HepG2 (cell line): ENCODE measurements around the gene TBX21. TPM values are rescaled to one million over a fixed set of nuclear protein-coding genes. Genes with fewer than 3 reads are reported as not detected.

Experiments used
- AHR ChIP-seq: IDR thresholded peaks from 2 replicates; pipeline ENCODE4 v1.6.1; 2018; ENCODE audit warnings: missing genetic modification reagents, missing compliant biosample characterization
- SPEN ChIP-seq: sonication (generic); formaldehyde crosslinking; IDR thresholded peaks from 2 replicates; pipeline ENCODE4 v1.5.1; 2020; ENCODE audit warnings: low read depth, mild to moderate bottlenecking, missing genetic modification reagents
- TCF12 ChIP-seq, 2 experiments: fragments of 450-650 bp in 1 of 2; sonication (generic) in 1 of 2; formaldehyde crosslinking in 1 of 2; IDR thresholded peaks; 2 replicates each; pipeline versions ENCODE4 v1.6.1 to v1.8.0; 2017 to 2022; ENCODE audit warnings: antibody characterized with exemption in 1 of 2, mild to moderate bottlenecking in 1 of 2, missing genetic modification reagents in 1 of 2, moderate library complexity in 1 of 2
- ZIK1 ChIP-seq: sonication (generic); formaldehyde crosslinking; IDR thresholded peaks from 2 replicates; pipeline ENCODE4 v1.5.0; 2020; ENCODE audit warnings: mild to moderate bottlenecking, low read depth, missing genetic modification reagents, borderline replicate concordance
- ZNF143 ChIP-seq: sonication (generic); formaldehyde crosslinking; IDR thresholded peaks from 2 replicates; pipeline ENCODE4 v1.4.0; 2020; ENCODE audit warnings: missing genetic modification reagents
- ZNF180 ChIP-seq: sonication (generic); formaldehyde crosslinking; IDR thresholded peaks from 2 replicates; pipeline ENCODE4 v1.4.0; 2020; ENCODE audit warnings: low read depth, missing genetic modification reagents, borderline replicate concordance
- ZNF235 ChIP-seq: sonication (generic); formaldehyde crosslinking; IDR thresholded peaks from 2 replicates; pipeline ENCODE4 v1.8.1; 2023; ENCODE audit warnings: mild to moderate bottlenecking, missing genetic modification reagents, borderline replicate concordance
- ZNF333 ChIP-seq: sonication (generic); formaldehyde crosslinking; IDR thresholded peaks from 2 replicates; pipeline ENCODE4 v1.4.0; 2020; ENCODE audit warnings: mild to moderate bottlenecking, missing genetic modification reagents, borderline replicate concordance
- ZNF768 ChIP-seq: sonication (generic); formaldehyde crosslinking; IDR thresholded peaks from 2 replicates; pipeline ENCODE4 v1.4.0; 2020; ENCODE audit warnings: missing genetic modification reagents
- polyA plus RNA-seq, 8 experiments: library from polyadenylated mRNA; depleted of rRNA in 3 of 8; stranded (reverse) in 7 of 8; unstranded in 1 of 8; fragments of >200 nt; fragmentation: Illumina TruSeq in 4 of 8; extraction: Trizol in 4 of 8; gene quantifications; 2 replicates each; pipeline versions ENCODE4 v1.2.1 to v1.2.3, GENCODE V29; 2011 to 2016; ENCODE audit warnings: low read depth in 4 of 8, missing spikeins in 1 of 8, mixed read lengths in 1 of 8; ENCODE audit not compliant: insufficient read depth in 1 of 8
- total RNA-seq, 5 experiments: library from RNA; depleted of rRNA; stranded (reverse); fragments of >200 nt; fragmentation: Illumina TruSeq; extraction: Trizol; gene quantifications; 2 replicates each; pipeline ENCODE4 v1.2.3, GENCODE V29; 2016; ENCODE audit warnings: low read depth in 1 of 5
- TF ChIP-seq, protein P1 (sequence below): sonication (generic); formaldehyde crosslinking; IDR thresholded peaks from 2 replicates; pipeline ENCODE4 v1.4.0; 2020; ENCODE audit warnings: missing genetic modification reagents
- TF ChIP-seq, protein P2 (sequence below): sonication (generic); formaldehyde crosslinking; IDR thresholded peaks from 2 replicates; pipeline ENCODE4 v1.4.0; 2020; ENCODE audit warnings: missing genetic modification reagents, mild to moderate bottlenecking, borderline replicate concordance
- TF ChIP-seq, protein P3 (sequence below): sonication (generic); formaldehyde crosslinking; IDR thresholded peaks from 2 replicates; pipeline ENCODE4 v1.5.0; 2020; ENCODE audit warnings: mild to moderate bottlenecking, missing genetic modification reagents, borderline replicate concordance
- TF ChIP-seq, protein P4 (sequence below): sonication (generic); formaldehyde crosslinking; IDR thresholded peaks from 2 replicates; pipeline ENCODE4 v1.4.0; 2020; ENCODE audit warnings: mild to moderate bottlenecking, missing genetic modification reagents

The TBX21 gene
- total and polyA plus RNA-seq, 2 of the 13 experiments (the other 11 are each of a cell fraction or from before 2014, with no cell fraction given) = not detected

DNA sequence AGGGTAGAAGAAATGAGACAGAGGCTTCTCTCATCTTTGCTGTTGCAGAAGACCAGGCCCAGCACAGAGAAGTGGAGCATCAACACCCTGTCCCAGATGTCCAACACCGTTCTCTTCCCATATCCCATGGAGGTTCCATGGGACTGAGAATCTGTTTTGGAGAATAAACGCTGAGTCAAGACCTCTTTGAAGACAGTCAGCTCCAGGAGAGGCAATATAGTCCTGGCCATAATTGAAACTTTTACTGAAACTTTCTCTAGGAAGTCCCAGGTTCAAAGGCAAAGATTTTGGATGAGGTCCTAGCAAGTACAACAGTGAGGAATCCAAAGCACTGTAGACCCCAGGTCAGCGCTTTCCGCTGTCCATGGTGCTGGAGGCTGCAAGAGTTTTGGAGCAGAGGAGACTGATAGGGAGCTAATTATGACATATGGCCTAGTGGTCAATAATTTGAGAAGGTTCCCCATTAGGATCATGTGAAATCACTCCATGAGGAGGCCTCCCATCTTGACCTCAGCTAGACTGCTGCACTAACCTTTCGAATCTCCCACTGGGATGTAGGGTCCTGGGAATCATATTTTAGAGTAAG is 52.6 kb downstream of the TBX21 start (continued):
- TF ChIP-seq, protein P1, sequence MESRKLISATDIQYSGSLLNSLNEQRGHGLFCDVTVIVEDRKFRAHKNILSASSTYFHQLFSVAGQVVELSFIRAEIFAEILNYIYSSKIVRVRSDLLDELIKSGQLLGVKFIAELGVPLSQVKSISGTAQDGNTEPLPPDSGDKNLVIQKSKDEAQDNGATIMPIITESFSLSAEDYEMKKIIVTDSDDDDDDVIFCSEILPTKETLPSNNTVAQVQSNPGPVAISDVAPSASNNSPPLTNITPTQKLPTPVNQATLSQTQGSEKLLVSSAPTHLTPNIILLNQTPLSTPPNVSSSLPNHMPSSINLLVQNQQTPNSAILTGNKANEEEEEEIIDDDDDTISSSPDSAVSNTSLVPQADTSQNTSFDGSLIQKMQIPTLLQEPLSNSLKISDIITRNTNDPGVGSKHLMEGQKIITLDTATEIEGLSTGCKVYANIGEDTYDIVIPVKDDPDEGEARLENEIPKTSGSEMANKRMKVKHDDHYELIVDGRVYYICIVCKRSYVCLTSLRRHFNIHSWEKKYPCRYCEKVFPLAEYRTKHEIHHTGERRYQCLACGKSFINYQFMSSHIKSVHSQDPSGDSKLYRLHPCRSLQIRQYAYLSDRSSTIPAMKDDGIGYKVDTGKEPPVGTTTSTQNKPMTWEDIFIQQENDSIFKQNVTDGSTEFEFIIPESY (CRISPR knock-in tag) = no peak
- TF ChIP-seq TCF12 (IDR thresholded peaks at IDR 0.05) (no peak), TCF12 (CRISPR knock-in tag; IDR thresholded peaks at IDR 0.05) (no peak), ZNF768 (CRISPR knock-in tag) (no peak), SPEN (CRISPR knock-in tag) (no peak), ZNF235 (CRISPR knock-in tag) (no peak), ZNF333 (CRISPR knock-in tag) (no peak), AHR (CRISPR knock-in tag) (no peak), ZIK1 (no peak), ZNF180 (CRISPR knock-in tag) (no peak), ZNF143 (no peak)
- TF ChIP-seq, protein P2, sequence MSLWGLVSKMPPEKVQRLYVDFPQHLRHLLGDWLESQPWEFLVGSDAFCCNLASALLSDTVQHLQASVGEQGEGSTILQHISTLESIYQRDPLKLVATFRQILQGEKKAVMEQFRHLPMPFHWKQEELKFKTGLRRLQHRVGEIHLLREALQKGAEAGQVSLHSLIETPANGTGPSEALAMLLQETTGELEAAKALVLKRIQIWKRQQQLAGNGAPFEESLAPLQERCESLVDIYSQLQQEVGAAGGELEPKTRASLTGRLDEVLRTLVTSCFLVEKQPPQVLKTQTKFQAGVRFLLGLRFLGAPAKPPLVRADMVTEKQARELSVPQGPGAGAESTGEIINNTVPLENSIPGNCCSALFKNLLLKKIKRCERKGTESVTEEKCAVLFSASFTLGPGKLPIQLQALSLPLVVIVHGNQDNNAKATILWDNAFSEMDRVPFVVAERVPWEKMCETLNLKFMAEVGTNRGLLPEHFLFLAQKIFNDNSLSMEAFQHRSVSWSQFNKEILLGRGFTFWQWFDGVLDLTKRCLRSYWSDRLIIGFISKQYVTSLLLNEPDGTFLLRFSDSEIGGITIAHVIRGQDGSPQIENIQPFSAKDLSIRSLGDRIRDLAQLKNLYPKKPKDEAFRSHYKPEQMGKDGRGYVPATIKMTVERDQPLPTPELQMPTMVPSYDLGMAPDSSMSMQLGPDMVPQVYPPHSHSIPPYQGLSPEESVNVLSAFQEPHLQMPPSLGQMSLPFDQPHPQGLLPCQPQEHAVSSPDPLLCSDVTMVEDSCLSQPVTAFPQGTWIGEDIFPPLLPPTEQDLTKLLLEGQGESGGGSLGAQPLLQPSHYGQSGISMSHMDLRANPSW (CRISPR knock-in tag) = no peak
- TF ChIP-seq, protein P3, sequence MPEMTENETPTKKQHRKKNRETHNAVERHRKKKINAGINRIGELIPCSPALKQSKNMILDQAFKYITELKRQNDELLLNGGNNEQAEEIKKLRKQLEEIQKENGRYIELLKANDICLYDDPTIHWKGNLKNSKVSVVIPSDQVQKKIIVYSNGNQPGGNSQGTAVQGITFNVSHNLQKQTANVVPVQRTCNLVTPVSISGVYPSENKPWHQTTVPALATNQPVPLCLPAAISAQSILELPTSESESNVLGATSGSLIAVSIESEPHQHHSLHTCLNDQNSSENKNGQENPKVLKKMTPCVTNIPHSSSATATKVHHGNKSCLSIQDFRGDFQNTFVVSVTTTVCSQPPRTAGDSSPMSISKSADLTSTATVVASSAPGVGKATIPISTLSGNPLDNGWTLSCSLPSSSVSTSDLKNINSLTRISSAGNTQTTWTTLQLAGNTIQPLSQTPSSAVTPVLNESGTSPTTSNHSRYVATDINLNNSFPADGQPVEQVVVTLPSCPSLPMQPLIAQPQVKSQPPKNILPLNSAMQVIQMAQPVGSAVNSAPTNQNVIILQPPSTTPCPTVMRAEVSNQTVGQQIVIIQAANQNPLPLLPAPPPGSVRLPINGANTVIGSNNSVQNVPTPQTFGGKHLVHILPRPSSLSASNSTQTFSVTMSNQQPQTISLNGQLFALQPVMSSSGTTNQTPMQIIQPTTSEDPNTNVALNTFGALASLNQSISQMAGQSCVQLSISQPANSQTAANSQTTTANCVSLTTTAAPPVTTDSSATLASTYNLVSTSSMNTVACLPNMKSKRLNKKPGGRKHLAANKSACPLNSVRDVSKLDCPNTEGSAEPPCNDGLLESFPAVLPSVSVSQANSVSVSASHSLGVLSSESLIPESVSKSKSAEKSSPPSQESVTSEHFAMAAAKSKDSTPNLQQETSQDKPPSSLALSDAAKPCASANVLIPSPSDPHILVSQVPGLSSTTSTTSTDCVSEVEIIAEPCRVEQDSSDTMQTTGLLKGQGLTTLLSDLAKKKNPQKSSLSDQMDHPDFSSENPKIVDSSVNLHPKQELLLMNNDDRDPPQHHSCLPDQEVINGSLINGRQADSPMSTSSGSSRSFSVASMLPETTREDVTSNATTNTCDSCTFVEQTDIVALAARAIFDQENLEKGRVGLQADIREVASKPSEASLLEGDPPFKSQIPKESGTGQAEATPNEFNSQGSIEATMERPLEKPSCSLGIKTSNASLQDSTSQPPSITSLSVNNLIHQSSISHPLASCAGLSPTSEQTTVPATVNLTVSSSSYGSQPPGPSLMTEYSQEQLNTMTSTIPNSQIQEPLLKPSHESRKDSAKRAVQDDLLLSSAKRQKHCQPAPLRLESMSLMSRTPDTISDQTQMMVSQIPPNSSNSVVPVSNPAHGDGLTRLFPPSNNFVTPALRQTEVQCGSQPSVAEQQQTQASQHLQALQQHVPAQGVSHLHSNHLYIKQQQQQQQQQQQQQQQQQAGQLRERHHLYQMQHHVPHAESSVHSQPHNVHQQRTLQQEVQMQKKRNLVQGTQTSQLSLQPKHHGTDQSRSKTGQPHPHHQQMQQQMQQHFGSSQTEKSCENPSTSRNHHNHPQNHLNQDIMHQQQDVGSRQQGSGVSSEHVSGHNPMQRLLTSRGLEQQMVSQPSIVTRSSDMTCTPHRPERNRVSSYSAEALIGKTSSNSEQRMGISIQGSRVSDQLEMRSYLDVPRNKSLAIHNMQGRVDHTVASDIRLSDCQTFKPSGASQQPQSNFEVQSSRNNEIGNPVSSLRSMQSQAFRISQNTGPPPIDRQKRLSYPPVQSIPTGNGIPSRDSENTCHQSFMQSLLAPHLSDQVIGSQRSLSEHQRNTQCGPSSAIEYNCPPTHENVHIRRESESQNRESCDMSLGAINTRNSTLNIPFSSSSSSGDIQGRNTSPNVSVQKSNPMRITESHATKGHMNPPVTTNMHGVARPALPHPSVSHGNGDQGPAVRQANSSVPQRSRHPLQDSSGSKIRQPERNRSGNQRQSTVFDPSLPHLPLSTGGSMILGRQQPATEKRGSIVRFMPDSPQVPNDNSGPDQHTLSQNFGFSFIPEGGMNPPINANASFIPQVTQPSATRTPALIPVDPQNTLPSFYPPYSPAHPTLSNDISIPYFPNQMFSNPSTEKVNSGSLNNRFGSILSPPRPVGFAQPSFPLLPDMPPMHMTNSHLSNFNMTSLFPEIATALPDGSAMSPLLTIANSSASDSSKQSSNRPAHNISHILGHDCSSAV = no peak
- TF ChIP-seq, protein P4, sequence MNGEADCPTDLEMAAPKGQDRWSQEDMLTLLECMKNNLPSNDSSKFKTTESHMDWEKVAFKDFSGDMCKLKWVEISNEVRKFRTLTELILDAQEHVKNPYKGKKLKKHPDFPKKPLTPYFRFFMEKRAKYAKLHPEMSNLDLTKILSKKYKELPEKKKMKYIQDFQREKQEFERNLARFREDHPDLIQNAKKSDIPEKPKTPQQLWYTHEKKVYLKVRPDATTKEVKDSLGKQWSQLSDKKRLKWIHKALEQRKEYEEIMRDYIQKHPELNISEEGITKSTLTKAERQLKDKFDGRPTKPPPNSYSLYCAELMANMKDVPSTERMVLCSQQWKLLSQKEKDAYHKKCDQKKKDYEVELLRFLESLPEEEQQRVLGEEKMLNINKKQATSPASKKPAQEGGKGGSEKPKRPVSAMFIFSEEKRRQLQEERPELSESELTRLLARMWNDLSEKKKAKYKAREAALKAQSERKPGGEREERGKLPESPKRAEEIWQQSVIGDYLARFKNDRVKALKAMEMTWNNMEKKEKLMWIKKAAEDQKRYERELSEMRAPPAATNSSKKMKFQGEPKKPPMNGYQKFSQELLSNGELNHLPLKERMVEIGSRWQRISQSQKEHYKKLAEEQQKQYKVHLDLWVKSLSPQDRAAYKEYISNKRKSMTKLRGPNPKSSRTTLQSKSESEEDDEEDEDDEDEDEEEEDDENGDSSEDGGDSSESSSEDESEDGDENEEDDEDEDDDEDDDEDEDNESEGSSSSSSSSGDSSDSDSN (CRISPR knock-in tag) = no peak
